ENCODE results near the gene PRDX1.

DNA sequence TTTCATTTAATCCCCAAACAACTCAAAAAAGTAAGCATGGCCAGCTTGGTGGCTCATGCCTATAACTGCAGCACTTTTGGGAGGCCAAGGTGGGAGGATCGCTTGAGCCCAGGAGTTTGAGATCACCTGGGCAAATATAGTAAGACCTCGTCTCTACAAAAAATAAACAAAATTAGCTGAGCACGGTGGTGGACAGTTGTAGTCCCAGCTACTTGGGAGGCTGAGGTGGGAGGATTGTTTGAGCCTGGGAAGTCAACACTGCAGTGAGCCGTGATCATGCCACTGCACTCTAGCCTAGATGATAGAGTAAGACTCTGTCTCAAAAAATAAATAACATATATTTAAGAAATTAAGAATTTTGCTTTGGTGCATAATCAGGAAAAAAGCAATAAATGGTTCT lies 22.8 kb upstream of the PRDX1 start:
- TF ChIP-seq CTCF (conservative IDR thresholded peaks at IDR 0.05; ENCODE audit: low read depth, low read length) (no peak), POLR2A (IDR thresholded peaks at IDR 0.05; ENCODE audit: low read depth, low read length) (no peak), ELK1 (IDR thresholded peaks at IDR 0.05; ENCODE audit: borderline replicate concordance, low read depth, low read length) (no peak), FOS (IDR thresholded peaks at IDR 0.05; ENCODE audit: low read depth, low read length) (no peak), RAD21 (IDR thresholded peaks at IDR 0.05; ENCODE audit: low read length) (no peak), CHD1 (IDR thresholded peaks at IDR 0.05; ENCODE audit: low read depth, low read length) (no peak), SMC3 (IDR thresholded peaks at IDR 0.05; ENCODE audit: low read depth, low read length) (no peak), CEBPB (IDR thresholded peaks at IDR 0.05; ENCODE audit: low read depth, low read length) (no peak), MXI1 (IDR thresholded peaks at IDR 0.05; ENCODE audit: borderline replicate concordance, low read depth, low read length) (no peak), RFX5 (IDR thresholded peaks at IDR 0.05; ENCODE audit: low read depth, low read length) (no peak)

Data from IMR-90 (cell line).